H1 (cell line): ENCODE measurements around the gene GNB5. TPM values are rescaled to one million over a fixed set of nuclear protein-coding genes. Genes with fewer than 3 reads are reported as not detected.

ENCODE experiments used
- ASH2L ChIP-seq: fragments of 200-600, 300-600 bp; sonication (generic); IDR thresholded peaks from one replicate; pipeline ENCODE4 v1.7.1; 2017; ENCODE audit warnings: low read length
- ATF2 ChIP-seq: IDR thresholded peaks from 2 replicates; pipeline ENCODE4 v1.6.1; 2012; ENCODE audit warnings: low read length, inconsistent platforms
- CTBP2 ChIP-seq: IDR thresholded peaks from 2 replicates; pipeline ENCODE4 v1.7.0; 2011; ENCODE audit warnings: borderline replicate concordance, mild to moderate bottlenecking, moderate library complexity, mixed read lengths, low read length; ENCODE audit not compliant: insufficient read depth, insufficient read length
- CTCF ChIP-seq, 3 experiments: IDR thresholded peaks; 1 replicate in 2 of 3; 2 replicates in 1 of 3; pipeline versions ENCODE4 v1.5.1 to v1.6.1; 2011; ENCODE audit warnings: low read length in 3 of 3, mild to moderate bottlenecking in 3 of 3, inconsistent platforms in 2 of 3, low read depth in 1 of 3, moderate library complexity in 1 of 3; ENCODE audit not compliant: insufficient read depth in 1 of 3; ENCODE audit errors: control extremely low read depth in 1 of 3
- E2F6 ChIP-seq: IDR thresholded peaks from 2 replicates; pipeline ENCODE4 v1.6.1; 2012; ENCODE audit warnings: inconsistent platforms
- FOSL1 ChIP-seq: IDR thresholded peaks from 2 replicates; pipeline ENCODE4 v1.6.1; 2011; ENCODE audit warnings: mild to moderate bottlenecking, low read depth, low read length, moderate library complexity; ENCODE audit not compliant: insufficient read depth
- HDAC2 ChIP-seq, 2 experiments: fragments of 300-600 bp in 1 of 2; sonication (generic) in 1 of 2; IDR thresholded peaks; 2 replicates each; pipeline ENCODE4 v1.6.1; 2011 to 2012; ENCODE audit warnings: low read depth in 2 of 2, low read length in 2 of 2, mild to moderate bottlenecking in 2 of 2, moderate library complexity in 2 of 2, borderline replicate concordance in 1 of 2, inconsistent platforms in 1 of 2
- KDM4A ChIP-seq: IDR thresholded peaks from one replicate; pipeline ENCODE4 v1.7.1; 2012; ENCODE audit warnings: low read depth, mild to moderate bottlenecking, moderate library complexity, low read length, inconsistent platforms; ENCODE audit not compliant: severe bottlenecking
- MAFK ChIP-seq: IDR thresholded peaks from 2 replicates; pipeline ENCODE4 v1.6.1; 2012; ENCODE audit warnings: low read depth, mild to moderate bottlenecking, improper control_type of control experiment, low read length
- POLR2AphosphoS5 ChIP-seq: IDR thresholded peaks from 2 replicates; pipeline ENCODE4 v1.6.1; 2011; ENCODE audit warnings: low read depth, low read length
- POU5F1 ChIP-seq: IDR thresholded peaks from 2 replicates; pipeline ENCODE4 v1.6.1; 2011; ENCODE audit warnings: low read depth, mild to moderate bottlenecking, low read length, moderate library complexity
- RFX5 ChIP-seq: IDR thresholded peaks from 2 replicates; pipeline ENCODE4 v1.6.1; 2011; ENCODE audit warnings: low read depth, low read length, improper control_type of control experiment, borderline replicate concordance
- SAP30 ChIP-seq: fragments of 300-600 bp; sonication (generic); IDR thresholded peaks from 2 replicates; pipeline ENCODE4 v1.7.1; 2012; ENCODE audit warnings: low read length, moderate library complexity, mild to moderate bottlenecking, inconsistent platforms; ENCODE audit not compliant: insufficient read depth, insufficient replicate concordance
- SP2 ChIP-seq: IDR thresholded peaks from 2 replicates; pipeline ENCODE4 v1.6.1; 2012; ENCODE audit warnings: mild to moderate bottlenecking, low read length, inconsistent platforms
- TBP ChIP-seq: IDR thresholded peaks from 2 replicates; pipeline ENCODE4 v1.6.1; 2011; ENCODE audit warnings: low read depth, low read length, improper control_type of control experiment
- USF2 ChIP-seq: IDR thresholded peaks from 2 replicates; pipeline ENCODE4 v1.6.1; 2011; ENCODE audit warnings: low read length, improper control_type of control experiment
- polyA plus RNA-seq, 7 experiments: library from polyadenylated mRNA; depleted of rRNA in 3 of 7; stranded (reverse) in 5 of 7; unstranded in 2 of 7; fragments of >200 nt in 5 of 7; fragments of 200-250 nt in 2 of 7; gene quantifications; 1 replicate in 5 of 7; 2 replicates in 1 of 7; 4 replicates in 1 of 7; pipeline versions ENCODE4 v1.2.1 to v1.2.3, GENCODE V29; 2011 to 2013; ENCODE audit warnings: missing spikeins in 2 of 7, mixed read lengths in 2 of 7
- total RNA-seq: library from RNA; stranded (reverse); fragmentation: NEBNext Ultra II Directional; extraction: Animal tissue kit (Norgen Biotek cat#: 25700); gene quantifications from 2 replicates; pipeline ENCODE4 v1.2.1, GENCODE V29; 2021

GNB5 gene
- total and polyA plus RNA-seq, 2 of the 8 experiments (the other 6 are each of a cell fraction or from before 2014, with no cell fraction given) = 21.7 to 42.5 TPM

- TF ChIP-seq RFX5 (no peak), POLR2AphosphoS5 (peak; percentile 79), ATF2 (no peak), FOSL1 (no peak), SAP30 (no peak), USF2 (no peak), POU5F1 (no peak), HDAC2 (IDR thresholded peaks at IDR 0.05; ENCODE audit: borderline replicate concordance in 1 of 2, low read depth in 2 of 2, low read length in 2 of 2) (peak in 1 of 2 experiments; percentile 54; a peak in 1 of 4 replicates), ASH2L (peak; percentile 59), CTBP2 (no peak), KDM4A (peak; percentile 79), SP2 (no peak), MAFK (no peak), TBP (peak; percentile 59), CTCF (IDR thresholded peaks at IDR 0.05; ENCODE audit: control extremely low read depth in 1 of 3, insufficient read depth in 1 of 3, low read depth in 1 of 3, low read length in 3 of 3) (no peak), E2F6 (peak; percentile 39)
- TF ChIP-seq, all 59 proteins: peak for 18
Observed at GRCh38 chr15:52179278-52180195, 11.7 kb downstream of the GNB5 start (continued).
